SW 1271 (cell line): ENCODE results near the gene TMTC1.

Experiments
- DNase-seq, 2 experiments: peaks; one replicate each; lab custom pipeline; 2025; lab: John Stamatoyannopoulos, UW

TMTC1 gene

DNA sequence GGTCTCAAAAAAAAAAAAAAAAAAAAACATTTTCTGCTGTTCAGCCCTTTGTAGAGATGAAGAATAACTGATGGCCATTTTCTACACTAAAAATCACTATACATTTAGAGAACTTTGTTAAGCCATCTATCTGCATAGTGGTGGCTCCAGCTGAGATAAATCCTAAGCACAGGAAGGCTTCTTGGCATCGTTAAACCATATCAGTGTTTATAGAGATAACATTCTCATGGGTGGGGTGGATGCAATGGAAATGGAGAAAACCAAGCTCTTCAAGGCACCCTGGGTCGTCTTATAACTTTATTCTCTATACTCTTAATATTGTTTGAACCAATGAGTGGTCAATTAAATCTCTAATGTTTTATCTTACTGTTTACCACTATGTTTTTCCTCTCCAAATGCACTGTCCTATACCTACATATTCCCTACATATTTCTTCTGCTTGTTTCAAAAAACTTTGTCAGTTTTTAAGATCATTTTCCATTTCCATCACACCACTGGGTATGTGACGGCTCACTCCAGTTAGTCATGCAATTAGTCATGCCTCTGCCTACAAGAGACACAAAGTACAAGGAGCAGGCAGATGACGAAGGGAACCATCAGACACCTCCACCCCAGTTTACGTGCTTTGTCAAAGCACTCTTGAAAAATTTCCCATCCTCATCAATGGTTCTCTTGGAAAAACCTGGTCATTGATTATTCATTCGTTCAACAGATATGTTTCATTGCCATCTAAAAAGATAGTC lies 166.9 kb downstream of the TMTC1 start:
- DNase-seq, result peak in 1 of 2 experiments; percentile 11

DNA sequence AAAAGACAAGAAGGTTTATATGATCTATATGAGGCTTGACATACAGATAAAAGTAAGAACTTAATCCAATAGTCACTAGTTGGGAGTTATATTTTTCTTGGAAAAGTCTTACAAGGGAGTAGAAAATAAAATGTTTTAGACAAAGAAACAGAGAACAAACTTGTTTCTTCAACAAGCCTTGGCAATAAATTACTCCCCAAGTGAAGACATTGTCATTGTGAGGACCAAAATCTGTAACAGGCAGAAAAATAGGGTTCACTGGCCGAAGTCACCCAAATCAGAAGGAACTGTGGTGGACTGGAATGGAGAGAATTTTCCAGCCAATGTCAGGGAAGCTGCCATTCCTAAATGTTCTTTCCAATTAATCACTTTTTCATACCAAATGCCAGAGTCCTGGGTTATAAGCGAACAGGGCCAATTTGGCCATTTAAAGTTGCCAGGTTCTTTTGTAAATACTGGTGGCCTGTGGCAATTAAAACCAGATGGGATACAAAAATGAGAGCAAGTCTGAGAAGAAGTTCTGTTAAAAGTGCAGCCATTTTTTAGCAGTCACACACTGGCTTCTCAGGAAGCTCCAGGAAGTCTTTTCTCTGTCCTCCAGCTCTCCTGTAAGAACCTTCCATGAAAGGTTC lies 168.9 kb downstream of the TMTC1 start:
- DNase-seq, result no peak

DNA sequence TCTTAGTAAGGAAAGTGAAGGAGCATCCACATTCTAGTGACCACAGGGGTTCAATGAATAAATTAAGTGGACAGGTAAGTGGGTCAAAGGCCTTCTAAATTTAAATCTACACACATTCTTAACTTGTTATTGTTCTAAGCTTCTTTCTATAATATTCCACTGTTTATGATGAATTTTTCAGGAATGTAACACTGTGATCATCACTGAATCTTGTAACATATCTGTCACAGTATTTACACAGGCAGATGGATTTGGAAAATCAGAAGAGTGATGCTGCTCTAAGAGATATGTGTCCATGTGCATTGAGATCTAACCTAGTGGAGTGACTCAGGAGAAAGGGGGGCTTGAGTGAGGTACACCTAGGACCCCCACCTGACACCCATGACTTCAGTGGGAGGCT lies 170.8 kb downstream of the TMTC1 start:
- DNase-seq, result no peak

DNA sequence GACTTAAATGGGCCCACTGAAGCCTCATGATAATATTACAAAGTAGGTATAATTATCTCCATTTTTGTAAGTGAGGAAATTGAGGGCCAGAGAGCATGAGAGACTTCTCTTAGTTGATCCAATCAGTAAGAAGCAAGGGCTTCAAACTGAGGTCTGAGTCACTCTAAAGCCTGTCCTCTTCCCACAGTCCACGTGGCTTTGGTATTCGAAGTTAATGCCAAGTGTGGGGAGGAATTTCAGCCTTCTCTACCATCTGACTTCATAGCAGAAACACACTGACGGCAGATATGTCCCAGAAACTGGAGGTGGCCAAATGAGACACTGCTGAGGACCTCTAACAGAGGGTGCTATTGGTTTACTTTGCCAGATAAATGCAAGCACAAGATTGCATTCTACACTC lies 171.8 kb downstream of the TMTC1 start:
- no peak for DNase-seq

DNA sequence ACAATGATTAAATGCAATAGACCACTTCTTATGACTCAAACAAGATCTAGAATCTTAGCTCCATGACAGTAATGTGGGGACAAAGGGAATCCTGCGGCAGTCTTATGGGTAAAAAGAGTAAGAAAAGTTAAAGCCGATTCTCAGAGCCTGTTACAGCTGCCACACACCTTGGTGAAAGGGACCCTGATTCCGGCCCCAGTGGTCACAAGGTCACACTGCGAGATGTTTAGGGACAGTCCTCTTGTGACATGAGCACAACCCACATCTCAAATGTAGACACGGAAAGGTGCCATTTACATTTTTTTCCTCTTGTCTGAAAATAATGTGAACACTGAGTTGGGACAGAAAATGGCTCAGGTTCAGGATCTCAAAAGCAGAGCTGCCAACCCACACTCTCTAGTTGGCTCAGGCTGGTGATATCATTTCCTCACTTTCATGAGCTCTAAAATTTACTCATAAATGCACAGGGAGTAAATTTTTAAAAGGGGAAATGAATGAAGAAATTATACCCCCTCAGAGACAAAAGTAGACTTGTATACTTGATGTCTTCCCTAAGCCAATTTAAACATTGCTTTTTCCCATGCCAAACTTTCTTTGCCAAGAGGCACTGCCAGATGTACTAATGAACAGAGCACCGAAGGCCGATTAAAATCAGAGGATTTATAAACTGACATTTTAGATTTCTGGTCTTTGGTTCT lies 173.1 kb downstream of the TMTC1 start:
- DNase-seq, result no peak

DNA sequence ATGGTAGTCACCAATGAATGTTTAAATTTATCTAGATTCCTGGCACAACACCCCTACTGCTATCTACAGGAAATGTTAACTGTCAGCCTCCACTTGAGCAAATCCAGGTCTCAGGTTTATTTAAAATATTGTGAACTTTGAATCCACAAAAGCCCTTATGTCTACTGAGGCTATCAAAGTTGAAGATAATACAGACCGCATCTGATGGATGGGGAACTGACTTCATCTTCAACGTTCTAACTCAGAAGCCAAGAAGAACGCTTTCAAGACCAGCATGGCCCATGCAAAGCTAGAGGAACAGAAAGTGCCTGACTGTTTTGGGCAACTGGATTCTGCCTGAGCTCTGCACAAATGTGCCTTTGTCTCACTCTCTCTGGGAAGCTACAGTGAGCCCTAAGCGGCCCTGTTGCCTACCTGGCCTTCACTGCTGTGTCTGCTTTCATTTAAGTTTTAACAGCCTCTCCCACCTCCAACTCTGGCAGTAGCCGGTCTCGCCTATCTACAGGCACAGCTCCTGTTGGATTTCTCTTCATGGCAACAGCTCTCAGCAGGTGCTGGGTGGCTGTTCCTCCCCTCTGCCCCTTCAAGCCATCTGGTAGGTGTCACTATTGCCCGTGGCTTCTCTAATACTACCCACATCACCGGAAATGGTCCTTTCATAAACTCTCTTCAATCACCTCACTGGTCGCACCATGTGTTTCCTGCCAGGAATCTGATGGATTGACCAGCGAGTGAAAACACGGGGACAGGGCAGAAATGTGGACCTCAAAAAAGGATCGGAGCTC lies 174.1 kb downstream of the TMTC1 start:
- DNase-seq, result no peak

DNA sequence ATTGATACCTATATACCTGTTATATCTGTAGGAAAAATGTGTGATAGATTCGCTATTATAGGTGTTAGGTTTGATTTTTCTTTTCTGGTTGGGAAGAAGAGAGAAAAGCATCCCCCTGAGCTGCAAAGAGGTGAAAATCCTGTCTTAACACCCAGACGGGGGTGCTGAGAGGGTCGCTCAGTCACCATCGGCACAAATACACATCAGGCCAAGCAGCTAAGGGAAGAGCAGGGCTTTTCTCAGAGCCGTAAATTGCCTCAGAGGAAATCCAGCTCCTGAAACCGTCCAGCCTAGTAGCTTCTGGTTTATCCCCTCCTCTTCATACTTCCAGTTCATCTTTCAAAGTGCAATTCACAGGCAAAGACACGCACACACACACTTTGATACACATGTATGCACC lies 175.2 kb downstream of the TMTC1 start:
- no peak for DNase-seq

DNA sequence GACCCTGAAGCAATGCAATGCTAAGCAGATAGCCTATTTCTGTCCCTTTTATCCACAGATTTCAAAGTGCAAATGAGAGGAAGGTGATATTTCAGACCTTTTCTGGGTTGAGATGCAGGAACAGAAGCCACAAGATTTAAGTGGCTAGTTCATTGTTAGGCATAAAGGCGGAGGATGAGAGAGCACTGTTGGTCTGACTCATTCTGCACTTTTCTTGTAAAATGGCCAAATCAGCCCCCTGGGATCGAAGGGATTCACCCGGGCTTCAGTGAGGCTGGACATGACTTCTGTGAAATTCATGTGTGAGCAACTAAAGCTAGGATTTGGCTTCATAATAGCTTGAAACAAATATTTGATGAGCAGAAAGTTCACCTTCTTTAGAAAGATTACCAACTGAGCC lies 184.4 kb downstream of the TMTC1 start:
- no peak for DNase-seq

DNA sequence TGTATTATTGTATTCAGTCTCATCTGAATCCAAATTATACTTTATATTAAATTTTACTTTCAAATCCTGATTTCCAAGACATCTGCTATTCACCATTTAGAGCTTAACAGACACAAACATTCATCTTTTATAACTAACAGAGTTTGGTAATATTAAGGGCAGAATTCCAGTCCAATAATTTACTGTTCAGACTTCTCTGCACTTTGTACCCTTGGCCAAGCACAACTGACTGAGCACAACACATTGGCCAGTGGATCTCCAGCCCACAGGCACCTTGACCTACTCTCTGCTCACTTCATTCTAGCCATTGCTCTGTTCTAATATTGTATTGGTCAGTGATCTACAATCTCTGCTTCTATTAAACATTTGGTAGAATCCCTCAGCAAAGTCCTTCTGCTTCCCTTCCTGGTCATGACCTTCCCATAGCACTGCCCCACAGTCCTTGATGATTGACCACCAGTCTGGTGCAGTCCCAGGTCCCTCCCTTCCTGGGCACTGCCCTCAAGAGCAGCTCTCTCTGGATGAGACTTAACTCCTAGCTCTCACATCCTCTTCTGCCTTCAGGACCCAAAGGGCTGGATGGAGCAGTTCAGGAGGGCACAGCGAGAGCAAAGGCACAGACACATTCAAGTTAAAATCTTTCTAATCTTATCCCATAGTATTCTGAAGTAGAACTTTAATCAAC lies 188.5 kb downstream of the TMTC1 start:
- no peak for DNase-seq

DNA sequence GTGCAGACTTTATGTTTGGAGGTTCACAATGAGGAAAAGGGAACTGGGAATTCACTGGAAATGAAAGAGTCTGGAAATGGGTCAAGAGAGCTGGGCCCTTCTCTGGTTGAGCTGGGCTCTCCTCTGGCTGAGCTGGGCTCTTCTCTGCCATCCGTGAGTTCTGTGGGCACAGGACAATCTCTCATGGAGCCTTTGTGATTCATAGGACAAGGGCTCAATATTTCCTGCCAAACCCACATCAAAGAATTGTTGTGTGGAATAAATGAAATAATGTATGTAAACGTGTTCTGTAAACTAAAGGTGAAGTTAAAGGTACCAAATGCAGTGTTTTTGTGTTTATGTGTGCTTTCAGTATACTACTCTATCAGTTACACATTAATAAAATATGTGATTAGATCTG lies 190.7 kb downstream of the TMTC1 start:
- no peak for DNase-seq

DNA sequence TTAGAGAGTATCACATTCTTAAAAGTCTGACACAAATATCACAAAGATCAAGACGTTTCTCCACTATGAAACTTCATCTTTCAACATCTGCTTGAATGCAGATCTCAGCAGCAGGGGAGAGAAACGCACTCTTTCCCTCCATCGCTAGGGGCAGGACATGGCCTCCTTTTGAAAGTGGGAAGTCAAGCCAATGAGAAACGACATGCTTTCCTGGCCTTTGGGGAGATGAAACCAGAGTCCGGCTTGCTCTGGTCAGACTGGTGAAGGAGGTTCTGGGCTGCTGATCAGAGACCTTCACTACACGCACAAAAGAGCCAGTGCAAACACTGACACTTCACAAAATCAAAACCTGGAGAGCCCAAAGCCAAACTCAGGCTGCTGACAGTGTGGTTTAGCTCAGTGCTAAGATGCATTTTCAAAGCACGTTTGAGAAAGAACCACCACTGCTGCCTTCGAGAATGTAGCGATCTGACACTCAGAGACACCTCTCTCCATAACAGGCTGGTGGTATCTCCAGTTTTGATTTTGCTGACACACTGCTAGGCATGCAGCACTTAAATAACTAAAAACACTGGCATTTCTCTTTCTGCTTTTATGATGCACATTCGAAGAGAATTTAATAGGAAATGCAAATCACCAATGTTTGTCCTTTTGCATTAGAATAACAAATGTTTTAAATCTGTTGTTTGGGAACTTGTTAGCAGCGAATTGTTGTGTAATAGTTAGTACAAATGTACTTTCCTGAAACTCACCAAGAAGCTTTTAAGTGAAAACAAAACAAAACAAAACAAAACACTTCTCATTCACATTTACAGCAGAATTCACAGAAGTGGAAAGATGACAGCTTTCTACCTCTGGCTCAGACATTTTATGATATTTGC lies 192.4 kb downstream of the TMTC1 start:
- DNase-seq, result no peak

DNA sequence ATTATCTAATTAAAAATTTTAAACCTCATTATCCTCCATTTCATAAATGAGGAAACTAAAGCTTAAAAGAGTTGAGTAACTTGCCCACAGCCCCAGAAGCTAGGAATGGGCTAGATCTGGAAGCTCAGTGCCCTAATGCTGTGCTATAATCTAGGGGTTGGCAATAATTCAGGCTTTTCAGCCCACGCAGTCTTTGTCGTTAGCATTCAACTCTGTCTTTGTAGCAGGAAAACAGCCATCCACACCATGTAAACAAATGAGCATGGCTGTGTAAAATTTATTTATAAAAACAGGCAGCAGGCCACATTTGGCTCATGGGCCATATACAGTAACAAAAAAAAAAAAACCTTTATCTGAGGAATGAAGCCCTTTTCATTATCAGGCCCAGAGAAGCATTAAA lies 193.9 kb downstream of the TMTC1 start:
- DNase-seq, result no peak

DNA sequence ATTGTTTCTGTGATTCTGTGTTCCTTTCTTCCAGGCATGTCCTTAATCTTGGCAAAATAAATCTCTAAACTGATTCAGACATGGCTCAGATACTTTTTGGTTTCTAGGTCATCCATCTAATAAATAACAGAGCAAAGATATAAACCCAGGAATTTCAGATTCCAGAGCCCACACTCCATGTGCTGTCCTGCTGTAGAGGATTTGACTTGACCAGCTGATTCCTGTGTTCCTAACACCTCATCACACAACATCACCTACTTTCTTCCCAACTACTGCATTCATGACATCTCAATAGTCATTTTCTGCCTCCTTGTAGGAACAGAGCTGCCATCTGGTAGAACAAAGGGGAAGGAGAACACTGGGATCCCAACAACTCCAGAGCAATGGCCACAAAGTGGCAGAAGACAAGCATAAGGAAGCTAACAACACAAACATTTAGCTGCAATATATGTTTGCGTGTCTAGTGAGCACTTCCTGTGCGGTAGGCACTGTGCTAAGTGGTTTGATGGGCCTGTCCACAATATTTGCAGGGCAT lies 194.4 kb downstream of the TMTC1 start:
- DNase-seq, result no peak

DNA sequence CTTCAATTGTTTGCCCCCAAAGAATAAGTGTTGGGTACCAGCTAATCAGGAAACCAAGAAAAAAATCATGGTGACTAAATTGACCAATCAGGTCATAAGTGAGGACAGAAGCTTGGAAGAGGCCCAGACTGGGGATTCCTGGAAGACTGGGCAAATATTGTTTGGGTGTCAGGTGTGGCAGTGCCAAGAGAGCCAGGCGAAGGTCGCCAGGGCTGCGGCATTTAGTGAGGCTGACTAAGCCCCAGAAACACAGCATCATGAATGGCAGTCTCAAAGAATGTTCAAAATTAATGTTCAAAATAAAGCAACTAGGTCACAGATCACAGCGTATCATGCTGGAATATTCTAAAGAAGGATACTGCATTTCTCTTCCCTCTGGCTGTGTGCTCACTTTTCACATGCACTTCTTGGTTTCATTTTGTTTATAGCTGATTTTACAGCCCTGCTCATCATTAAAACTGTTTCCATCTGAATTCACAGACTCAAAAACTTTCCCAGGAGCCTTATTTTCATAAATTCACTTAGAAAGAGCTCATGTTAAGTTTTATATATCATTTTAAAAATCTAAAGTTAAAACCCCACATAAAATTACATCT lies 201.0 kb downstream of the TMTC1 start:
- no peak for DNase-seq

DNA sequence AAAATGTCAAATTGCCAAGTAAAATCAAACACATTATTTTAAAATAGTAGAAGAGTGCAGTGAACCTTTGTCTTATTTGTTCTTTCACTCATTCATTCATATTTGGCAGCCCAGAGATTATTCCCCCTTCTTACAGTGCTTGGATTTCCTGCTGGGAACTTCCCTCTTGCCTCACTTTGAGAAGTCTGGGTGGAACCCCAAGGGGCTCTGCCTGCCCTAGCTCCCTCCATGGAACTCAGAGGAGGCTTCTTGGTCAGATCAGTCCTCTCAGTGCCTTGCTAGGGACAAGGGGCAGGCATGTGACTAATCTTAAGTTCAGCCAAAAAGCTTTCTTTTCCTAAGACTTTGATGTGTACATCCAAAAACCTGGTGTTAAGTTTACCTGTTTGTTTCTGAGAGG lies 201.6 kb downstream of the TMTC1 start:
- DNase-seq, result no peak

DNA sequence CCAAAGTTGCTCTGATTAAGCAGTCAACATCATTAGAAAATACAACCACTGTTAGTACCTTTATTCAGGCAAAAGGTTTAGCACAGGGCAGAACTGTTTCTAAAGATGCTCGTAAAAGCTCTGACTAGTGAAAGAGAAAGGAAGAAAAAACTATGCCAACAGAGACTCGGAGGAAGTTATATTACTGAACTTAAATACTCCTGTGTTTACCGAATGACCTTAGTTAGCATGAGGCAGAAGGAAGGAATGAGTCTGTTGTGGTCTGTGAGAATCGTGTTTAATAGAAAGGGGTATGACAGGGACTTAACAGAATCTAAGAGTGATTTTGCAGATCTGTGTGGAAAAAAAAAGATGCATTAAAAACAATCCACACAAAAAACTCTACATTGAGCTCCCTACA lies 202.1 kb downstream of the TMTC1 start:
- DNase-seq, result no peak

DNA sequence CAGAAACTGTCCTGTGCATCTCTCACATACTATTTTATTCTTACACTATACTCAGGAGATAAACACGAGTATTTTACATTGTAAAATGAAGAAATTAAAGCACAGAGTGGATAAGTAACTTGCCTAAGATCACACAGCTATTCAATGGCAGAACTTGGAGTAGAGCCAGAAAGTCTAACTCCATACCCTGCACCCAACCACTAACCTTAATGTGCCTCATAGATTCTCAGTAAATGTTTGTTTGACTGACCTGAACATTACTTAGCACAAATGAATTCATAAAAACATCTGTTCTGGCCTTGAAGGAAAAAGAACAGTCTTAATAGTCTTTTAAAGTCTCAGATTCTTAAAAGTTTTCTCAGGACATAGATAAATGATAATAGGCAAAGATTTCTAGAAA lies 202.8 kb downstream of the TMTC1 start:
- no peak for DNase-seq

DNA sequence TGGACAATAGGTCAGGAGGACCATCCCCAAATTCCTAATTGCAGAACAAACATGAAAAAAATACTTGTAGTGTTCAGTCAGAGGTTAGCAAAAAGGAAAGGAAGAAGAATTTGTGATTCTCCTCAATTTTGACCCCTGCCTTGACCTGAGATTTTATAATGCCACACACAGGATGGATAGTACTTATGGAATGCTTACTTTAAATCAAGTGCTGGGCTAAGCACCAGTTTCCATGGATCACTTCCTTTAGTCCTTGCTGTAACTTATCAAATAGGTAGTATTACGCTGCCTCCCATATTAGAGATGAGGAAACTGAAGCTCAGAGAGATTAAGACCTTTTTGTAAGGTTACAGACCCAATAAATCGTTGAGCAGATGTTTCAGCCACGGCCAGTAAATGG lies 205.0 kb downstream of the TMTC1 start:
- no peak for DNase-seq

DNA sequence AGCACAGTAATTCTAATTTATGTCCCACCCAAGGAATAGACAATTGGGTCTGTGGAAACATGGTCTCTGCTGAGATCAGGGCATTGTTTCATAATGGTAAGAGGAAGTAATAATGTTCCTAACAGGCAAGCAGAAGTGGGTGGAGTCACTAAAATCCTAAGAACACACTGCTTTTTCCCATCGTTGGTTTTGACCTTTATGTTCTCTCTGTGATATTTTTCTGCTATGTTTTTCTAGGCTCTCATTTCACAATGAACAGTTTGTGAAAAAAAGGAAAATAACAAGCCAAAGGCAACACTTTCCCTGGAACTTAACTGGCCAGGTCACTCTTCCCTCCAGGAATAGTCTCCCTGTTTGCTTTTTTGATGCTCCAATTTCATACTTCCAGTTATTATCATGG lies 205.7 kb downstream of the TMTC1 start:
- DNase-seq, result no peak

DNA sequence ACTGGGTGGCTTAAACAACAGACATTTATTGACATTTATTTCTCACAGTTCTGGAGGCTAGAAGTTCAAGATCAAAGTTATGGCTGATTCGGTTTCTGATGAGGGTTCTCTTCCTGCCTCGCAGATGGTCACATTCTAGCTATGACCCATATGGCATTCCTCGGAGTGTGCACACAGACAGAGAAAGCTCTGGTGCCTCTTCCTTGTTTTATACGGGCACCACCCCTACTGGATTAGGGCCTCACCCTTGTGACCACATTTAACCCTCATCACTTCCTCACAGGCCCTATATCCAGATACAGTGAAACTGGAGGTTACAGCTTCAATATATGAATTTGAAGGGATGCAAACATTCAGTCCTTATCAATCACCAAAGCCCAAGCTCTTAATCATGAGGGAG lies 209.2 kb downstream of the TMTC1 start:
- DNase-seq, result no peak
